Gastroesophageal sphincter (tissue), 4 donors: ENCODE measurements around the gene ENPP7. TPM values are rescaled to one million over a fixed set of nuclear protein-coding genes. Genes with fewer than 3 reads are reported as not detected.

Experiments used
- ATAC-seq: fragments of 150-250 bp; one replicate; pipeline ENCODE4 v1.9.1; 2016; ENCODE audit warnings: mild to moderate bottlenecking, moderate library complexity
- H3K27ac ChIP-seq, 4 donors: fragments of 200-600 bp; sonication (generic) in 3 of 4; 1 replicate in 3 of 4; 2 replicates in 1 of 4; pipeline ENCODE4 v1.5.1; 2016 to 2019
- H3K27me3 ChIP-seq: fragments of 200-600 bp; sonication (generic); one replicate; pipeline ENCODE4 v1.5.1; 2019
- H3K36me3 ChIP-seq, 2 donors: fragments of 200-600 bp; sonication (generic); one replicate each; pipeline ENCODE4 v1.5.1; 2019; ENCODE audit warnings: control low read depth in 1 of 2
- H3K4me1 ChIP-seq, 3 donors: fragments of 200-600 bp; sonication (generic); 1 replicate in 2 of 3; 2 replicates in 1 of 3; pipeline ENCODE4 v1.5.1; 2016 to 2019; ENCODE audit warnings: control low read depth in 2 of 3
- H3K4me3 ChIP-seq, 2 donors: fragments of 200-600 bp; sonication (generic); one replicate each; pipeline ENCODE4 v1.5.1; 2019; ENCODE audit warnings: mild to moderate bottlenecking in 1 of 2, moderate library complexity in 1 of 2
- H3K9me3 ChIP-seq, 3 donors: fragments of 200-600 bp; sonication (generic); one replicate each; pipeline ENCODE4 v1.5.1; 2017 to 2019; ENCODE audit warnings: control low read depth in 2 of 3
- EP300 ChIP-seq: sonication (generic); formaldehyde crosslinking; IDR thresholded peaks from one replicate; pipeline ENCODE4 v1.6.1; 2017; ENCODE audit warnings: antibody characterized with exemption, mild to moderate bottlenecking
- POLR2A ChIP-seq, 2 donors: fragments of 450-650 bp; IDR thresholded peaks; one replicate each; pipeline ENCODE4 v1.6.1; 2017; ENCODE audit warnings: antibody characterized with exemption in 2 of 2, mild to moderate bottlenecking in 2 of 2, moderate library complexity in 1 of 2
- POLR2AphosphoS5 ChIP-seq: sonication (generic); formaldehyde crosslinking; IDR thresholded peaks from one replicate; pipeline ENCODE4 v1.6.1; 2017; ENCODE audit warnings: antibody characterized with exemption
- WGBS, 2 donors: methylation state at CpG; one replicate each; pipeline ENCODE4 v1.1.5; 2018; ENCODE audit warnings: low coverage in 1 of 2; 5-methylcytosine and 5-hydroxymethylcytosine counted together
- total RNA-seq, 4 donors: library from RNA; depleted of rRNA; stranded (reverse); fragments of >200 nt; gene quantifications; one replicate each; pipeline ENCODE4 v1.1.0, GENCODE V29; 2016
- TF ChIP-seq, protein P1 (sequence below), 4 experiments: fragments of 200-600 bp in 2 of 4; fragments of 450-650 bp in 2 of 4; sonication (generic) in 1 of 4; IDR thresholded peaks; one replicate each; pipeline ENCODE4 v1.5.1; 2017 to 2019; ENCODE audit warnings: antibody characterized with exemption in 4 of 4, mild to moderate bottlenecking in 2 of 4, moderate library complexity in 2 of 4

The ENPP7 gene
- total RNA-seq, 4 donors from 2014 or later: 0.27 TPM; not detected in 3

DNA sequence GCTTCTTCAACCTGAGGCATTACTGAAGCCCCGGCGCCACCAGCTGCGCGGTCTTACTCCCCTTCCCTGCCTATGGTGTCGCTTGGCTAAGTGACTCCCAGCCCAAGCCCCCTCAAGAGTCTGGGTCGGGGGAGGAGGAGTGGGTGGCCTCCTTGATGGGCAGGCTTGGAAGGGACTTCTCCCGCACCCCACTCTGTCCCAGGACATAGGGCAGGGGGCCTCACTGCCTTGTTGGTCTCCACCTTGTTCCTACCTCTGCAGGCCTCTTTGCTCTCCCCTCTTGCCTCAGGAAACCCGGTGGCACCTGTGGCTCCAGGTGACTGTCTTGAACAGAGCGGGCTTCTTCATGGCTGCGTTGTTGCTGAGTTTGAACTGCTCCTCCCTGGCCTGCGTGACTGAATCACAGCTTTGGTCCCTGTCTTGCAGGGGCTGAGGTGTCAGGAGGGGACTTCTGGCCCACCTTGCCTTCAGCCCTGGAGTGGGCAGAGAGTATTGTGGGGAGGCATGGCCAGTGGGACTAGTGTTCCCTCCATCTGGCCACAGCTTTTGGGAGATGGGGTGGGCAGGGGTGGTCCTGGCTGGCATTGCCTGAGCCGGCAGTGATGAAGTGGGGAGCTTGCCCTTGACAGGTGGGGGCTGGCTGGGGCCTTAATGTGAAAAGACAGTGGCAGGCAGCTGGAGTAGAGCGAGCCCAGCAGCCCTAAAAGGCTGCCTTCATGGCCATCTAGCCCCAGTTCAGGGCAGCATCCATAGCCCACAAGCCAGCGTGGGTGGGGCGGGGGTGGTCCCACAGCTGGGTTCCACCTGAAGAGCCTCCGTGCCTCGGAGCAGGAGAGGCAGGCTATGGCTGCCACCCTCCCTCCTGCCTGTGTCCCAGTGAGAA lies 54.5 kb downstream of the ENPP7 start:
- H3K4me1 ChIP-seq: peaks cover 0 to 10% (median 8%) of the 10 kb centered on the region in 3 donors
- ATAC-seq: no peak
- TF ChIP-seq POLR2A (IDR thresholded peaks at IDR 0.05): no peak
- TF ChIP-seq EP300: no peak
- TF ChIP-seq POLR2AphosphoS5: no peak
- TF ChIP-seq, protein P1, sequence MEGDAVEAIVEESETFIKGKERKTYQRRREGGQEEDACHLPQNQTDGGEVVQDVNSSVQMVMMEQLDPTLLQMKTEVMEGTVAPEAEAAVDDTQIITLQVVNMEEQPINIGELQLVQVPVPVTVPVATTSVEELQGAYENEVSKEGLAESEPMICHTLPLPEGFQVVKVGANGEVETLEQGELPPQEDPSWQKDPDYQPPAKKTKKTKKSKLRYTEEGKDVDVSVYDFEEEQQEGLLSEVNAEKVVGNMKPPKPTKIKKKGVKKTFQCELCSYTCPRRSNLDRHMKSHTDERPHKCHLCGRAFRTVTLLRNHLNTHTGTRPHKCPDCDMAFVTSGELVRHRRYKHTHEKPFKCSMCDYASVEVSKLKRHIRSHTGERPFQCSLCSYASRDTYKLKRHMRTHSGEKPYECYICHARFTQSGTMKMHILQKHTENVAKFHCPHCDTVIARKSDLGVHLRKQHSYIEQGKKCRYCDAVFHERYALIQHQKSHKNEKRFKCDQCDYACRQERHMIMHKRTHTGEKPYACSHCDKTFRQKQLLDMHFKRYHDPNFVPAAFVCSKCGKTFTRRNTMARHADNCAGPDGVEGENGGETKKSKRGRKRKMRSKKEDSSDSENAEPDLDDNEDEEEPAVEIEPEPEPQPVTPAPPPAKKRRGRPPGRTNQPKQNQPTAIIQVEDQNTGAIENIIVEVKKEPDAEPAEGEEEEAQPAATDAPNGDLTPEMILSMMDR (IDR thresholded peaks at IDR 0.05): no peak
- H3K27ac ChIP-seq: no peak overlapping the region
- H3K4me3 ChIP-seq: no peak overlapping the region
- WGBS, 2 donors: 60 to 100% methylated on average over 1 of the region's 17 CpGs
- H3K27me3 ChIP-seq: peaks cover 99% of the 10 kb centered on the region
- H3K9me3 ChIP-seq: no peaks in the 10 kb centered on the region
- peaks cover 0 to 11% of the 10 kb centered on the region in 2 donors for H3K36me3 ChIP-seq

DNA sequence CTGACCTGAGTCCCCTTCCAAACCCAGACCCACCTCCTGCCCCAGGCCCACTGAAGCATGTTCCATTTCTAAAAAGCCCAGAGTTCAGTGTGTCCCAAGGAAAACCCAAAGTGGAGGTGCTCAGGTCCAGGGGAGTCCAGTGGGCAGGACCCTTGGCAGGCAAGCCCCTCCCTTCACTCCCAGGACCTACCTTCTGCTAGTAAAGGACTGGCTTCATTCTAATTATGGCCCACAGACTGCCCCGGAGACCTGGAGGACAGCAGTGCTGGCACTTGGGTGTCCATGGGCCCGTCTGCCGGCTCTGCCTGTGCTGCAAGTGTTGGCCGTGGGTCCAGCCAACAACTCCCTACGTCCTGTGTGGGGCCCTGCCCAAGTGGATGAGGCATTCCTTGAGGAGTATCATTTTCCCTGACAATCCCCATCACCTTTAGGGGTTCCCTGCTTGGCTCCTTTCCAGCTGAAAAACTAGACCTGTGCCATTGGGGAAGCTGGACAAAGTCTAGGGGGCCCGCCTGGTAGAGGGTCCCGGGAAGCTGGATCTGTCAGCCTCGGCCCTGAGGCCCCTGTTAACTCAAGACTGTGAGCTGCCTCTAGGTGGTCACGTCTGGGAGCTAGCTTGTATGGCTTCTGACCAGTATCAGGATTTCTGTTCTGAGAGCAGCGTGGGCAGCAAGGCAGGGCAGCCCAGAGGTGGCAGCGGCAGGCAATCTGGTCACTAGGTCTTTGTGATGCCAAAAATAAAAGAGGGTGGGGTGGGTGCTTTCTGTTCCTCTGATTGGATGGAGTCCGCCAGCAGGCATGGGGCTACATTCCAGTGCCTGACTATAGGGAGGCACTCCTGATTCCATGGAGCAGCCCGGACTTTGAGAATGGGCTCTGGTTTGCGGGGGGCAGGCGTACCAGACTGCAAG lies 55.4 kb downstream of the ENPP7 start:
- H3K4me1 ChIP-seq: peaks cover 0 to 19% (median 9%) of the 10 kb centered on the region in 3 donors
- H3K27me3 ChIP-seq: peaks cover 99% of the 10 kb centered on the region
- no peak for ATAC-seq
- H3K9me3 ChIP-seq: no peaks in the 10 kb centered on the region
- TF ChIP-seq POLR2A (IDR thresholded peaks at IDR 0.05): no peak
- no peak for TF ChIP-seq EP300
- no peak for TF ChIP-seq POLR2AphosphoS5
- TF ChIP-seq, protein P1 (IDR thresholded peaks at IDR 0.05): no peak
- peaks cover 0 to 11% of the 10 kb centered on the region in 2 donors for H3K36me3 ChIP-seq
- H3K4me3 ChIP-seq: no peak overlapping the region
- no peak overlapping the region for H3K27ac ChIP-seq
- WGBS, 2 donors: 100% methylated on average over 1 of the region's 15 CpGs; no CpG with 5 or more reads in 1 of the 2 donors

DNA sequence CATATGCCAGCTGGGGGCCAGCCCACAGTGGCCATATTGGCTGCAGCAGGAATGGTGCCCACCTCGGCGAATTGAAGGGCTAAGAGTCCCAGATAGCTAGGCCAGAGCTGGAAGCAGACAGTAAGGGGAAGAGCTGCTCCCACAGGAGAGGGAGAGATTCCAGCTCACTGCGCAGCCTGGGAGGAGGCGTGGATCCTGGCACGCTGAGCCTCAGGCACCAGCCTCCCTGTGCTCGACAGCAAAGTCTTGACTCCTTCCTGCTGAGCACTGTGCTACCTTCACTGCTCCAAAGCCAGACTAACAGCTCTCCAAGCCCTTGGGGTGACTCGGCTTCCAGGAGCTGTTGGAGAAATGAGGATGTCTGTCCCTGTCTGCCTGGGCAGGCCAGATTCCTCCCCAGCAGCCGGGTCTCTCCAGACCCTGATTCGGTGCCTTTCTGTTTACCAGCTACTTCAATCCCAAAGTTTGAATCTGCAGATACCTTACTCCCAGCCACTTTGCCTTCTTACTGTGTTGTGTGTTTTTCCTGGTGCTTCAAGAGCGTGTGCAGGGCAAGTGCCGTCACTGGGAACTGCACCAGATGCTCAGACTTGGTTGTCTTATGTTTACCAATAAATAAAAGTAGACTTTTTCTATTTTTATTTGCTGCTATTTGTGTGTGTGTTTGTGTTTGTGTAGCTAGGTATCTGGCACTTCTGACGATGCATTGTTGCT lies 56.3 kb downstream of the ENPP7 start:
- Histone ChIP-seq H3K27me3 (peaks cover 100% of the 10 kb centered on the region), H3K36me3 (peaks cover 0 to 11% of the 10 kb centered on the region in 2 donors), H3K27ac (no peak overlapping the region), H3K4me1 (peaks cover 0 to 28% (median 12%) of the 10 kb centered on the region in 3 donors), H3K4me3 (no peak overlapping the region), H3K9me3 (no peaks in the 10 kb centered on the region)
- WGBS, 2 donors: 87 to 90% methylated on average over 1 to 3 of the region's 12 CpGs
- no peak for ATAC-seq
- no peak for TF ChIP-seq POLR2A (IDR thresholded peaks at IDR 0.05)
- TF ChIP-seq, protein P1 (IDR thresholded peaks at IDR 0.05): no peak
- TF ChIP-seq POLR2AphosphoS5: no peak
- TF ChIP-seq EP300: no peak

DNA sequence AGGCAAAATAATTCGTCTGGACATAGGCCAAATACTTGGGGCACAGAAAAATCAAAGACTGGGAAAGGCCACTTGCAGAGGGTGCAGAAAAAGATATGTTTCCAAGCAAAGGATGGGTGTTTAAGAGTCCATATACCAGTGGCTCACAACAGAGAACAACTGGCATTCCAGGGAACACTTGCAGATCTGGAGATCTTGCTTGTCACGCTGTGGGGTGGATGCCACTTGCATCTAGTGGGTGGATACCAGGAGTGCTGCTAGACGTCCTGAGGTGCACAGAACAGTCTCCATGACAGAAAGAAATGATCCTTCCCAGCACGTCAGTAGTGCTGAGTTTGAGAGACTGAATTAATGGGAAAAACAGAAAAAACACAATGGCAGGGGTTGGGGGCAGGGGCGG lies 57.7 kb downstream of the ENPP7 start:
- H3K4me3 ChIP-seq: no peak overlapping the region
- H3K36me3 ChIP-seq: peaks cover 0 to 11% of the 10 kb centered on the region in 2 donors
- H3K27ac ChIP-seq: no peak overlapping the region
- H3K9me3 ChIP-seq: no peaks in the 10 kb centered on the region
- H3K27me3 ChIP-seq: peaks cover 100% of the 10 kb centered on the region
- TF ChIP-seq POLR2A (IDR thresholded peaks at IDR 0.05): no peak
- TF ChIP-seq, protein P1 (IDR thresholded peaks at IDR 0.05): no peak
- TF ChIP-seq EP300: no peak
- no peak for TF ChIP-seq POLR2AphosphoS5
- H3K4me1 ChIP-seq: peaks cover 0 to 42% (median 20%) of the 10 kb centered on the region in 3 donors
- ATAC-seq: no peak
- 65 to 74% methylated on average over 5 of the region's 5 CpGs for WGBS, 2 donors
